ENCODE measurements around the gene KLHL17.
A peak's percentile ranks its signal among the peaks of the same experiment; 100 is the strongest.

The KLHL17 gene

DNA sequence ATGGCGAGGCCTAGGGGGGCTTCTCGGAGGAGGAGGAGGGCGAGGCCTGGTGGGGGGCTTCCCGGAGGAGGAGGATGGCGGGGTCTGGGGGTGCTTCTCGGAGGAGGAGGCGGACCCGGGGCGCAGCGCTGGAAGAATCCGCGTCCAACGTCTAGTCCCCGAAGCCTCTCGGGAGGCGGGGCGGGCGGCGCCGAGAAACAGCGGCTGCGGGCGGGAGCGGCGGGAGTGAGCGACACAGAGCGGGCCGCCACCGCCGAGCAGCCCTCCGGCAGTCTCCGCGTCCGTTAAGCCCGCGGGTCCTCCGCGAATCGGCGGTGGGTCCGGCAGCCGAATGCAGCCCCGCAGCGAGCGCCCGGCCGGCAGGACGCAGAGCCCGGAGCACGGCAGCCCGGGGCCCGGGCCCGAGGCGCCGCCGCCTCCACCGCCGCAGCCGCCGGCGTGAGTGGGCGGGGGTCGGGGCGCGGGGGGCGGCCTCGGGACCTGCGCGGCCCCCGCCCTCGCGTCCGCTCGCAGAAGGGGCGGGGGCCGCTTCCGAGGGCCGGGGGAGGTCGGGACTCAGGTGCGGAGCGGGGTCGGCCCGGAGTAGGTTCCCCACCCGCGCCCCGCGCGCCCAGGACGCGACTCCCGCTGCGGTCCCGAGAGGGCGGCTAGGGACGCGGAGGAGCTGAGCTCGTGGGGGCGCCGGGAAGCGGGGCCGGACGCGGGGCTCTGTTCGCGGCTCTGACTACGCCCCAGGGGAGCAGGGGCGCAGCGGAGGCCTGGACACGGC lies at the start of gene KLHL17:
TSS of gene KLHL17 (plus strand) at position 222 of the 769 bp plus-strand sequence. CDS start at position 332, 110 bp downstream.
- DNase-seq (ENCODE audit: low spot score) = peak; percentile 92

DNA sequence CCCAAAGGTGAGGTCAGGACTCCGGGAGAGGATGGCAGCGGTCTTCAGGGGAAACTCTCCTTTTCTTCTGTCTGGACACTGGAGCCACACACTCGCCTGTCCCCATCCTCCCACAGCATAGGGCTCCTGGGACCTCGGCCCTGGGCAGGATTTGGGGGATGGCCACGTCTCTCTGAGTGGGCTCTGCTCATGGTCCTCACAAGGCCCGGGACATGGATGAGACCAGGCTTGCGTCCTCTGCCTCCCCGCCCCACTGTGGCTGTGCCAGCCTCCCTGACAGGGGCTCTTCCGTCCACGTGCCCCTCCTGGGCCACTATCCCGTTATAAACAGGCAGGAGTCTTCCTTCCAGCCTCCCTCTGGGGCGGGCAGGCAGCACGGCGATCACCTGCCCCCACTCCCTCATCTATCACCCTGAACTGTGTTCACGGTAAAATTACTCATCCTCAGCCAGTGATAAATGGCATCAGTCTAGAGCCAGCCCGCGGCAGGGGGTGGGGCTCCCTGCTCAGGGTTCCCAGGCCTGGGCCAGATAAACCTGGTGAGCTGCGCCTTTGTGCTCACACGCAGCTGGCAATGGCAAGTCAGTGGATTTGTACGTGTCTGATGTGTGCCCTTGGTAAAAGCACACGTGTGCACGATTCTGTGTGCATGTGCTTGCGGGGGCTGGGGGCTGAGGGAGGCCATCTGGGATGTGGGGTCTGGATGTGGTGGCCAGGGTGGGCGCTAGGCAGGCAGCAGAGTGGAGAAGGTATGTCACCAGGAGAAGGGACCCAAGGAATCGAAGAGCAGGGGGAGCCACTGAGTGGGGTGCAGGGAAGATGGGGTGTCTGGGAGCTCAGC lies 49.3 kb upstream of the KLHL17 start:
- DNase-seq (ENCODE audit: low spot score) = no peak

DNA sequence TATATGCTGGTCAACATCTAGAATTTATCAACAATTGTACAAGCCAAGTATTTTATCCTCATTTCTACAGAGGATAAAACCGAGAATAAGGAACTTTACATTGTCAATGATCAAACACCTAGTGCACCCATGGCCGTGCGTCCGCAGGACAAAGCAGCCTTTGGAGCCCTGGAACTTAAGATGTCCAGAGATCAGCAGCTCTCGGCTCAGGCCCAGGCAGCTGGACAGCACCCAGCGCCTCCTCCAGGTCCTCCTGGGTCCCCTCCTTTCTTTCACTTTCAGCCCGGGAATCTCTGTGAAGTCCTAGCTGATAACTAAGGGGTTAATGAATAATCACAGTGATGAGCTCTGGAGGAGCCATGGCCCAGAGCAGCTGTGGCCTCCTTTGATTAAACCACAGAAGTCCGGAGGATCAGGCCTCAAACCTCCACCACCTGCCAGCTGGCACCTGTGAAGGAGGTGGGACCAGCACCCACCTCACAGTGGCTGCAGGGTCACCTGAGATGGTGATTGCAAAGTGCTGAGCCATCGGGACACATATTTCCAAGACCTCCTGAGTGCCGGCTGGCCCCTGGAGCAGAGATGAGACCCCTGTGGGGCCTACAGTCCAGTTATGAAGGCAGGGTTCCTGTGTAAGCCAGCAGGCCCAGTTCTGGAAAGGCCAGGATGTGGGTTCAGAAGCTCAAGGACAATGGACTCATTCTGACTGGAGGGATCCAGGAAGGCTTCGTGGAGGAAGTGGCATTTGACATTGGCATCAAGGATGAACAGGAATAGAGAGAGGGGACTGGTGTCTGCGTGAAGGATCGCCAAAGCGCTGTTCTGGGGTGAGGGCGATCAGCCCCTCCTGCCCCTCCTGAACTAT lies 48.3 kb upstream of the KLHL17 start:
- no peak for DNase-seq (ENCODE audit: low spot score)

DNA sequence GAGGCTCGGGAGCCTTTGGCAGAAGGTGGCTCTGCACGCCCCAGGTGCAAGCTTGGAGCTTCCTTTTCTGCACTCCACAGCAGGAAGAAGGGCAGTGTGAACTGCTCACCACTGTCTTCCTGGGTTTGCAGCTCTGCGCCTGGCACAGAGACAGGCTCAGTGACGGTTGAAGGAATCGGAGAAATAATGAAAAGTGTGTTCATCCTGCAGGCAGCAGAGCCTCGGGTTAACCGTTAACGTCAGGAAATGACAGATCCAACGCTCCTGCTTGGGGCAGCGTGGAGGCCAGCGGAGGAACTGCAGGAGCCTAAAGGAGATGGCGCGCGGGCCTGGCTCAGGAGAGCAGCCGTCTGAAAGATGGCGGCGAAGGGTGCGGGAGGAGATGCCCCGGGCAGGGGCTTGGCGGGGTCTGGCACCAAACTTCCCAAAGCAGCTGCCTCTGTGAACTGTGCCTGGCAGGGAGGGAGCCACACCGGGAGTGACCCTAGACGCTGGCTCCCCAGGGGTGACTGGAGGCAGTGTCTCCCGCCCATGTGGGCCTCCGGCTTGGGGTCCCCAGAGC lies 47.6 kb upstream of the KLHL17 start:
- DNase-seq (ENCODE audit: low spot score) = no peak

DNA sequence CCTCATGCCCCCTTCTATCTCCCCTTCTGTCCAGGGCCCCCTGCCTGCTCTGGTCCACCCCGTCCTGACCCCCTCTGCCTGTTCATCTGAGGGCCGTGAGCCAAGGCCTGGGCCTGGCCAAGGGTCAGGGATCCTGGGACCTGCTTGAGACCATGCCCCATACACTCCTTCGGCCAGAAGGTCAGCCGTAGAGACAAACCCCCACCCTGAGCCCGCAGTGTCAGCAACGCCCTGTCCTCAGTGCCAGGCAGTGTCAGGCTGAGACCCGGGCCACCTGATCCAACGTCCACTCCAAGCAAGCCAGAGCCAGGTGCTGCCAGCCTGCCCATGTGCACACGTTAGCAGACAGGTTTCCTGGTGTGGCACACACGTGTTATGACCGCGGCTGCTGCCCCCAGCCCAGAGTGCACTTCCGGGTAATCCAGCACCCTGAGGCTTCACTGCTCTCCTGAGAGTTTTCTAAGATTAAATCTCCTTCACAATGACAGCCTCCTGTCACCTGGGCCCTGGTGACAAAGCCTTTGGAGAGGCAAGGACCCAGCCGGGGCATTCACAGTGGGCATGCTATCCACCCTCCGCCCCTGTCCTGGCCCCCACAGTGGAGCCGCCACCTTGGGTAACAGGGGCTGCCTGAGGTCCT lies 46.8 kb upstream of the KLHL17 start:
- DNase-seq (ENCODE audit: low spot score) = no peak

DNA sequence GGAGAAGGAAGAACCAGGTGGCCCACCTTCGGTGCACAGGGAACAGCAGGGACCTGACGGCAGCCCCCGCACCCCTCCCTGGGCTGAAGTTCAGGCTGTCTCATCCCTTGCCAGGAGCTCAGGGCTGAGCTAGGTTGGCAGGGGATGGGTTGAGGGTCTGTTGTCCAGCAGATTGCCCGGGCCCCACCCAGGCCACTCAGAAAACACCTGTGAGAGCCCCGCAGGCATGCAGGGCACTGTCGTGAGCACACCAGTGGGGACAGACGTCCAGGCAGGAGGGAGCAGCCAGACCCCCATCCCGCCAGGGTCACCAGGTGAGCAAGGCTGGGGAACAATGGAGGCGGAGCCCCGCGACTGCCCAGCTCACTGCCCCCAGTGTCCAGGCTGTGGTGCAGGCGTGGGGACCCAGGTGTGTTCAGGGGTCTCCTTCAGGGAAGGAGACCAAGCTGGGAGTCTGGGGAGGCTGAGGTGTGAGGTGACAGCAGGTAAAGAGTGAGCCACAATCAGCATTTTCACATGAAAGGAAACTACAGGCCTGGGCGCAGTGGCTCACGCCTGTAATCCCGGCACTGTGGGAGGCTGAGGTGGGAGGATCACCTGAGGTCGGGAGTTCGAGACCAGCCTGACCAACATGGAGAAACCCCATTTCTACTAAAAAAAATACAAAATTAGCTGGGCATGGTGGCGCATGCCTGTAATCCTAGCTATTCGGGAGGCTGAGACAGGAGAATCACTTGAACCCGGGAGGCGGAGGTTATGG lies 46.1 kb upstream of the KLHL17 start:
- no peak for DNase-seq (ENCODE audit: low spot score)

DNA sequence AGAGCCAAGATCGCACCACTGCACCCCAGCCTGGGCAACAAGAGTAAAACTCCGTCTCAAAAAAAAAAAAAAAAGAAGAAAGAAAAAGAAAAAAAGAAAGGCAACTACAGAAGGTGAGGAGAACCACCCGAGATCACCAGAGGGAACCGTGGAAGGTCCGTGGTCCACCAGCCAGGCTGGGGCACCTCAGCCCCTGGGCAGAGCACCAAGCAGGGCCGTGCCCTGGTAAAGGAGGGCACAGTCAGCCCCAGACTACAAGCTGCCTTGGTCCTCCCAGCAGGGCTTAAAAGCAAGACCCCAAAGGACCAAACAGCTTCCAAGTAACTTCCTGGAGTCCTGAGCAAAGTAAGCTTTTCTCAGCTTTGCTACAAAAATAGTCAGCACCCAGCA lies 45.5 kb upstream of the KLHL17 start:
- DNase-seq (ENCODE audit: low spot score) = no peak

DNA sequence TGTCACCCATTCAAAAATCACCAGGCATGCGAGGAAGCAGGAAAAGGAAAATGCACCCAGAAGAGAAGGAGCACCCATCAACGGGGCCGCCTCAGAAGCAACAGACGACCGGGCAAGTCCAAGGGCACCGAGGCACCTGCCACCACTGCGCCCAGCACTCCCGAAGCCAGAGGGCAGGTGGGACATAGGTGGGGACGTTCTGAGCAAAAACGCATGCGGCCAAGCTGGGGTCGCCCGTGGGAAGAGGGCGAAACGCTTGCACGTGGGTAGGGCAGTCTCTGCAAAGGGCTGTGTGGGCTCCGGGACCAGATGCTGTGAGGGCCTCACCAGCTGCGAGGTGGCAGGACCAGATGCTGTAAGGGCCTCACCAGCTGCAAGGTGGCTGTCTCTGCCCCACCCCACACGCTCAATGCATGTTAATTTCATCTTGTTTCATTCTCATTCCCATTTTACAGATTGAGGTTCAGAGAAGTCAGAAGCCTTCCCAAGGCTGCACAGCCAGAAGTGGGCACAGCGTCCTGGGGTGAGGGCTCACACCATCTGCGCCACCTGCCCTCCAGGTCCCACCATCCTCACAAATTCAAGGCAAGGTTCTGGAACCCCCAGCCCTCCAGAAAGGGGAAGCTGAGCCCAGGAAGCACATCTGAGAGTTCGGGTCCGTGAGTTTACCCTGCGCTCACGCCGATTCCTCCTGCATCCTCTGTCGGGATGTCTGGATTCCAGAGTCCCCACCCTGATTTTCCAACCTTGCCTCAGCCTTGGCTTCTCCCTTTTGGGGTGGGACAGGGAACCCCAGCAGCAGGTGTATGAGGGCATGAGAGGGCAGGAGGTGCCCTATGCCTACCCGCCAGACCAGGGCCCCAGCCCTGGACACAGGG lies 44.9 kb upstream of the KLHL17 start:
- DNase-seq (ENCODE audit: low spot score) = no peak

DNA sequence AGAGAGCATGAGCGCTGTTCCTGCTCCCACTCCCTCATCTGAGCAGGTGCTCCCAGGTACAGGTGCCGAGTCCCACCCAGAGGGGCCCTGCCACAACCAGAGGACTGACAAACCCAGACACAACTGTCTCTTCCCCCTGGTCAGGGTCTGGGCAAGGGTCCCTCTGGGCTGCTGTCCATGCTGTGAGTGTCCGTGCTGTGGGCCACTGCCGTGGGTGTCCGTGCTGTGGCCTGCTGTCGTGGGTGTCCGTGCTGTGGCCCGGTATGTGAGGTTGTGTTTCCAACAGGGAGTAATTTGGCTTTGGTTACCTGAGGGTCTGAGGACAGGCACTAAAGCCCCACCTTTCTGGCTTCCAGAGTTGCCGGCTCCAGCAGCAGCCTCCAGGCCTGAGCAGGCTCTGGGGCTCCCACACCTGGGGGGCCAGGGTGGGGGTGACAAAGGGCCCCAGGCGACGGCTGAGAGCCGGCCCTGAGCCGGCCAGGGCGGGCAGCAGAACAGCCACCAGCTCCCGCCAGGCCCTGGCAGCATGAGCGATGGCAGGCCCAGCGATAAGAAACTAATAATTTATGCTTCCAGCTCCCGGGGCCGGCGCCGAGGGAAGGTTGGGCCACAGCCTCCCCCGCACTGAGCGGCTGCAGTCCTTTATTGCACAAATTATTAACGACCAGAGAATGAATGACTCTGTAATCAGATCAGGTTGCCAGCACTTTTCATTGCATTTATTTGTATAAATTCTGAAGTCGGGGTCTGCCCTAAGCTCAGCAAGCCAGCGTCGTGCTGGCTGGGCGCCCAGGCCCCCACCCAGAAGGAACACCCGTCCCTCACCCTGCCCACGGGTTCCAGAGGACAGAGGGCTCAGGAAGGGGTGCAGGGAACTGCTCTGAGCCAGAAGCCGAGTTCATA lies 44.0 kb upstream of the KLHL17 start:
- peak; percentile 52 for DNase-seq (ENCODE audit: low spot score)

DNA sequence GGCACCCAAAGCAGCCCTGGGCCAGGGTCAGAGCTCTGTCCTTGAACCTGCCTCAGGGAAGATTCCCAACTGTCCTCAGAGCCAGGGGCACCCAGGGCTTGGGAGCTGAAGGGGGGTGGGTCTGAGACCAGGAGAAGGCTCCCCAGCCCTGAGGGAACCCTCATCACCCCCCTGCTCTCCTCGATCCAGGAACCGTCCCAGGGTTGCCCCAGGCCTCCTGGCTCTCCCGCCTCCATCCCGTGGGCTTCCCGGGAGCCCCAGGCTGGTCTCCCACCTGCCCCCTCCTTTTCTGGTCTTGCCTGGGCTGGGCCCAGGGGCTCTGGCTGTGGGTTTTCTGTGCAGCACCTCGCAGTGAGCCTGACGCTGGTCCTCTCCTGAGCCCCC lies 43.3 kb upstream of the KLHL17 start:
- no peak for DNase-seq (ENCODE audit: low spot score)

DNA sequence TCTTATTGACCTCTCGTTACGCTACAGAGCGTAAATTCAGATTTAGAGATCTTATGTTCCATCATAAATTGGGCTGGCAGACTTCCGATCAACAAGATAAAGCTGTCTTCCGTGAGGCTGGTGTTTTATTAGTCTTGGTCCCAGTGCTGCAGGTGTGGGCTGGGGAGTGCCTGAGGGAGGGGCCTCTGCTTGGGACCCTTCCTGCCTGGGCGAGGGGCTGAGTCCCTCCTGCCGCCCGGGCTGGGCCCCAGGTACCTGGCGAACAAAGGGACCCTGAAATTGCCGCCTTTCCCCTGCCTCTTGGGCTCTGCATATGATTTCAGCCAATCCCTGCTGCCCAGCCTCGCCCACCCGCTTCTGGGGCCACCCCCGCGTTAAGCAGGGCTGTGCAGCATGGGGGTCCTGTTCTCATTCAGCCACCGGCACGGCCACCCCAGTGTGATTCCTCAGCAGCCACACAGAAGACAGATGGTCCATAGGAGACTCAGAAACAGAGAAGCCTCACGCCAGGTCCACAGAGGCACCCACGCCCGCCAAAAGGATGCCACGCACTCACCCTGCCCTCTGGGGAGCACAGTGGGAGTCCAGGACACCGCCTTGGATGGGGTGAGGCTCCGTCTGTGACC lies 42.8 kb upstream of the KLHL17 start:
- no peak for DNase-seq (ENCODE audit: low spot score)

DNA sequence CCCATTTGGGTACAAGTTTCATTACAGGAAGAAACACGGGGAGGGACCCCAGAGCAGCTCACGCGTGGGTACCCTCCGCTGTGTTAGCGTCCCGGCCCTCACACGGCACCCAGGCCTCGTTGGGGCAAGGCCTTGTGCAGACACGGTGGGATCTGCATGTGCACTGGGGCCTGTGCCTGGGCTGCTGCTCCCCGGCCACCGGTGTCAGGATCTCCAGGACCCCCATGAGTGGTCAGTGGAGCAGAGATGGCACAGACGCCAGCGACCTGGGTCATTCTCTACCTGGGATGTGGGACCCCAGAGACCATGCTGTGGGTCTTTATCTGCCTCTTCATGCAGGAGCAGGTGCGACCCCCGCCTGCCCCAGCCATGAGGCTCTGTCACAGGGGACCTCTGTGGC lies 42.0 kb upstream of the KLHL17 start:
- no peak for DNase-seq (ENCODE audit: low spot score)

DNA sequence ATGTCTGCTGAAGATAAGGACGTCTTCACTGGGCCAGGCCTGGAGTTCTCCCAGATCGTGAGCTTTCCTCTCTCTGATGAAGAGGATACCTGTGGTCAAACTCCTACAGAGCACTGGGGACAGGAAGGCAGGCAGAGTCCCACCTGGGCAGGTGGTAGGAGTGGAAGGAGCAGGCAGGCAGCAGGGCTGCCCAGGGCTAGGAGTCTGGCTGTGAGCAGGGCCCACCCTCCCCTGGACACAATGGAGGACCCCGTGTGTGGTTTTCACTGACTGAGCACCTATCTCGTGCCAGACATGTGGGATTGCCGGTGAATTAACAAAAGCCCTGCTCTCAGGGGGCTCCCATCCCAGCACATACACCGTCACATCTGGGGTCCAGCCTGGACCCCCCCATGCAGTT lies 41.5 kb upstream of the KLHL17 start:
- DNase-seq (ENCODE audit: low spot score) = no peak

DNA sequence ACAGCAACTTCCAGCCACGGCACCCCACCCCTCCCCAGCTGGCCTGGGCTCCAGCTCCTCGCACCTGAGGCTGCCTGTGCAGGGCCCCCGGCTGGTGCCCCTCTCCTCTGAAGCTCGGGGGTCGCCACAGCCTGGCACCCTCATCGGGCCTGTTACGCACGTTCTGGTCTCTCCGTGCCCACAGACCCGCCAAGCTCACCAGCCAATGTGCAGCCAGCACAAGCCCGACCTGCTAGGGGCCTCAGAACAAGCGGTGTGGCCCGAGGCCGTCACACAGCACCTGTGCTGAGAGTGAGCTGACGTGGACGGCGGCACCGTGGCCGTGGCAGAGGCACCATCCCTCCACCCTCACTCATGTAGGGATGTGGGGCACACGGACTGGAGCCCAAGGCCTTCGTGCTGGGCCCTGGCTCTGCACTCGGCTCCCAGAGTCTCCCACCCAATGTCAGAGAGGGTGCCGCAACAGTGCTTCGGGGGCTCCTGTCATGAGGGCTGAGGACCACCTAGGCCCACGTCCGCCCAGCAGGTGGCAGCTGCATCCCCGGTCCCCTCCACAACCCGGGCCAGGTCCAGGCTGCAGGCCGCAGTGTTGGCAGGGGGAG lies 41.0 kb upstream of the KLHL17 start:
- no peak for DNase-seq (ENCODE audit: low spot score)

DNA sequence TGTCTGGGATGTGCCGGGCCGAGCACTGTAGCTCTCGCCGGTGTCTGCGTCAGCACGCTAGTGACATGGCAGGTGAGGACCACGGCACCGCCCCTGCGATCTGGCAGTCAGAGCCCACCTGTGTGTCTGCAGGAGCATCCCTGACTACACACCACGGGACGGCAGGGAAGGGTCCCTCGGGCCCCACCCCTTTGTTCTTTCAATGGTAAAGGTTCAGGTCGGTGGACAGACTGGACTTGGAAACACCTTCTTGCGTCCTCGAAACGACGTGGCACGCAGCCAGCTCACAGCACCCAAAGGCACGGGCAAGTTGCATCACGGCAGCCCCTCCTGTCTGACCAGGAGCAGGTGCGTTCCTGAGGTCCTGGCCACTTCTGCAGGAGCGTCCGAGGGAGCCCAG lies 40.4 kb upstream of the KLHL17 start:
- DNase-seq (ENCODE audit: low spot score) = no peak

DNA sequence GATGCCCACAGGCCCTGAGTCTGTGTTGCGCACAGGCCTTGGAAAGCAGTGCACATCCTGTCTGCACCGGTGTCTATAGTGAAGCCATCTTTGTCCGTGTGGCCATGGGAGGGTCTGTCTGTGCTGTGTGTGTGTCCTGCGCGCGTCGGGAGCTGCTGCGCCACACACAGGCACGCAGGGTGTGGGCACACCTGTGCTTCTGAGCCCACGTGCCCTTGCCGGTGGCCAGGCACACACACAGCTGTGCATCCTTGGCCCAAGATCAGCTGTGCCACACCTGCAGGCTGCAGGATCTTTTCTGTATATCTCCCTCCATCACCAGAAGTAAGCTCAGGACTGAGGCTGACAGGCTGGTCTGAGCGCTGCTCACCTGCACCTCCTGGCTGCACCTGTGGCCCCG lies 39.9 kb upstream of the KLHL17 start:
- DNase-seq (ENCODE audit: low spot score) = no peak

DNA sequence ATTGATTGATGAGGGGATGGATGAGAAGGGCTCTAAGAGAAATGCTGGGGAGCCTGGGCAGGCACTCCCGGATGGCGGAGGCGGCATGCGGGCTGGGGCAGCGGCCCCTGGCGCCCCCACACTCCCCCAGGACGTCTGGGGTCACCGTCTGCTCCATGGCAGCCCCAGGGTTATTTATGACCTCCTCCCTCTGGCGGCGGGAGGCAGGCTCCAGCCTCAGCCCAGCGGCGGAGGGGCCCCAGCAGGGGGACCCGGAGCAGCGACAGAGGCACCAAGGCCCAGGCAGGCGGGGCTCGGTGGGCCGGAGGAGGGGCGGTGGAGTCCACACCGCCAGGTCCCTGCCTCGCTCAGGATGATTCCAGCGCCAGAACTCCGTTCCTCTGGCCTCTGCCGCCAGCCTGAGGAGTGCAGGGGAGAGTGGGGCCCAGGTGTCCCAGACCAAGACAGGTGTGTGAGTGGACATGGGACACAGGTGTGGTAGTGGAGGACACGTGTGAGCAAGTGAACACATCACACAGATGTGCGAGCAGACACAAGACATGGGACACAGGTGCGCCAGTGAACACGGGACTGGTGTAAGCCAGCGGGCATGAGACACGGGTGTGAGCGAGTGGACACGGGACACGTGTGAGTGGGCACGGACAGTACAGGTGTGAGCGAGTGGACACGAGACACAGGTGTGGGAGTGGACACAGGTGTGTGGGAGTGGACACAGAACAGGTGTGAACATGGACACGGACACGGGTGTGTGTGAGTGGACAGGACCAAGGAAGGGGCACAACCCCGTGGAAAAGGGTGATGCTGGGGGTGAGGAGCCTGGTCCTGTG lies 39.2 kb upstream of the KLHL17 start:
- peak; percentile 93 for DNase-seq (ENCODE audit: low spot score)
